Measurements from ENCODE around the gene CES5A.

The CES5A gene

DNA sequence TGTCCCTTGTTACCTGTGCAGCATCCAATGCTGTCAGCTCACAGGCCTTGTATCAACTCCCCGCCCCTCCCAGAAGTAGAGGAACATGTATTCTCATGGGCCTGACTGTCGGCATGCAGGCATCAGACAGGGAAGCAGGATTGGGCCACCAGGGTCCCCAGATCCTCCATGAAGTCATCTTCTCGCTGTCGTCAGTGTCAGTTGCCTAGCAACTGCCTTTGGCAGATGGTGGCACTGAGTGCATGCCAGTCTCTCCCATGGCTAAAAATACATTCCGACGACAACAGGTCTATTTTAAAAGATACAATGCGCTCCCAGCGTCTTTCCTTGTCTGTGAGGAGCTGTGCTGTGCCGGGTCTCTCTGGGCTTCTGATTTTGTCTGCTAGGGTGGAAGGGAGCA, 36.8 kb upstream of the CES5A start:
- no peak for TF ChIP-seq CTCF (IDR thresholded peaks at IDR 0.05; ENCODE audit: control insufficient read depth, insufficient read depth, low read depth, low read length, missing control alignments)
- DNase-seq (ENCODE audit: low read depth): no peak

DNA sequence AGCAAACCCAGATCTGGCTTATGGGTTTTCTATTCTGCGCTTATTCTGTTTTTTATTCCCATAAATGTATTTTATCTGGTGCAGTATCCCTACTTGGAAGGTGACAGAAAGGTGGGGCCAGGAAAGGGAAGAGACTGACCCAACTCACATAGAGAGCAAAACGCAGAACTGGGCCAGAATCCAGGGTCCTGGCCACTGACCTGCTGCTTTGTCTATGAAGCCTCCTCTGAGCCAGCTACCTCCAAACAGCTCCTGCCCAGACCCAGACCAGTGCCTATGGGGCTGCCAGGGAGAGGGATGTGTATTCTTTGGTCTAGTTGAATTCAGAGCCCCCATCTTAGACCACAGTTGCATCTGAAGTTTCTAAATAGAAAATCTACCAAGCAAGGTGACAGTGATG, 36.4 kb upstream of the CES5A start:
- no peak for DNase-seq (ENCODE audit: low read depth)
- no peak overlapping the region for H3K4me3 ChIP-seq (ENCODE audit: control insufficient read depth, low read depth, low read length)
- TF ChIP-seq CTCF (IDR thresholded peaks at IDR 0.05; ENCODE audit: control insufficient read depth, insufficient read depth, low read depth, low read length, missing control alignments): no peak

More for the DNA sequence above, 36.8 kb upstream of the CES5A start:
- no peak overlapping the region for H3K4me3 ChIP-seq (ENCODE audit: control insufficient read depth, low read depth, low read length)

- no peak for TF ChIP-seq CTCF (IDR thresholded peaks at IDR 0.05; ENCODE audit: control insufficient read depth, insufficient read depth, low read depth, low read length, missing control alignments)
- H3K4me3 ChIP-seq (ENCODE audit: control insufficient read depth, low read depth, low read length): no peak overlapping the region
- no peak for DNase-seq (ENCODE audit: low read depth)
These were observed 34.7 kb upstream of the CES5A start for GRCh38 chr16:55909876-55910275.

DNA sequence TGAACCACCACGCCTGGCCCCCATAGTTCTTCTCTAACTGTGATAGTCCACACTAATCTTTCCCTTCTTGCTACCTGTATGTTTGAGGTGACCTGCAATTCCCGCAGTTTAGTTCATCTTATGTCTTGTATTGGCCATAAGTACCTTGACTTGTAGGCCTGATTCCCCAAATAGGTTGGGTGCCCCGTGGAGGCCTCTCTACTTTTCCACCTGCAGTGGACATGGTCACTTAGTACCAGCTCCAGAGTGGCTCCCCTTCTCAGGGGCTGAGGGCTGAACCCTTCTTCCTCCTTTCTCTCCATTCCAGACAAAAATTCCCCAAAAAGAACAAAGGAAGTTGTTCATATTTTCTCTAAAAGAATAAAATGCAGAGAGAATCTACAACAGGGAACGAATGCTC, 33.5 kb upstream of the CES5A start:
- H3K4me3 ChIP-seq (ENCODE audit: control insufficient read depth, low read depth, low read length): no peak overlapping the region
- TF ChIP-seq CTCF (IDR thresholded peaks at IDR 0.05; ENCODE audit: control insufficient read depth, insufficient read depth, low read depth, low read length, missing control alignments): no peak
- no peak for DNase-seq (ENCODE audit: low read depth)

GRCh38 chr16:55907661-55908060, 32.5 kb upstream of the CES5A start:
- H3K4me3 ChIP-seq (ENCODE audit: control insufficient read depth, low read depth, low read length): no peak overlapping the region
- no peak for TF ChIP-seq CTCF (IDR thresholded peaks at IDR 0.05; ENCODE audit: control insufficient read depth, insufficient read depth, low read depth, low read length, missing control alignments)
- DNase-seq (ENCODE audit: low read depth): no peak

GRCh38 chr16:55906123-55906522, 30.9 kb upstream of the CES5A start:
- DNase-seq (ENCODE audit: low read depth): no peak
- H3K4me3 ChIP-seq (ENCODE audit: control insufficient read depth, low read depth, low read length): no peak overlapping the region
- TF ChIP-seq CTCF (IDR thresholded peaks at IDR 0.05; ENCODE audit: control insufficient read depth, insufficient read depth, low read depth, low read length, missing control alignments): no peak

DNA sequence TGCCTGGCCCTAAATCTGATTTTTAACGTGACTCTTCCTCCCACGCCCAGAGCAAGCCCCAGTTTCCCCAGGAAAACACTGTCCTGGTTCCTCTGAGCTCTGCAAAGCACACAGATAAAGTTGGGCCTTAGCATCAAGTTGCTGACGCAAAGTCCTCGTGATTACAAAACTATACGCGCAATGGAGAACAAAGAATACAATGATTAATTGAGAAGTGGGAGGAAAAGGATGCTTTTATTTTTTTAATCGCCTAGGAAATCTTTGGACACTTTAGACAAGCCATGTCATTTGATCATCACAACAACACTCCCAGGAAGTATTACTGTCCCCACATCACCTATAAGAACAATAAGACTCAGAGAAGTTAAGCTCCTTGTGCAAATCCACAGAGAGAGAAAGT, 30.5 kb upstream of the CES5A start:
- H3K4me3 ChIP-seq (ENCODE audit: control insufficient read depth, low read depth, low read length): no peak overlapping the region
- DNase-seq (ENCODE audit: low read depth): no peak
- TF ChIP-seq CTCF (IDR thresholded peaks at IDR 0.05; ENCODE audit: control insufficient read depth, insufficient read depth, low read depth, low read length, missing control alignments): no peak

Measured in AG09309 (cell line).